HepG2 (cell line): ENCODE results near the gene CCBE1. TPM values are rescaled to one million over a fixed set of nuclear protein-coding genes. Genes with fewer than 3 reads are reported as not detected.

Experiments used
- ATAC-seq: fragments of 200-7000 bp; cut with Tn5 transposase; 3 replicates; pipeline ENCODE4 v1.9.1; 2020; ENCODE audit warnings: mild to moderate bottlenecking, moderate library complexity
- BruUV-seq: library from RNA; stranded (reverse); fragments of 400-500 nt; replicated peaks from 2 replicates; lab custom pipeline; 2021; lab: Mats Ljungman, UMichigan
- CTCF ChIA-PET: fragments of 300-600 bp; formaldehyde crosslinking; extraction: SDS; loops from one replicate; lab custom pipeline; 2021; ENCODE audit warnings: low total read pairs, inconsistent platforms, low intra/inter-chr PET ratio; lab: Yijun Ruan, JAX
- POLR2A ChIA-PET: fragments of 350-600 bp; sonication (Branson Sonifier 250); formaldehyde crosslinking; loops from one replicate; lab custom pipeline; 2020; ENCODE audit warnings: antibody characterized with exemption, inconsistent platforms; lab: Yijun Ruan, JAX
- DNase-seq: peaks from one replicate; pipeline ENCODE4 v3.0.0-alpha.2; 2015; ENCODE audit warnings: low spot score
- FAIRE-seq: peaks from 3 replicates; lab custom pipeline; 2011; peaks lifted over from hg19 to GRCh38; lab: Jason Lieb, UNC
- H2AFZ ChIP-seq: one replicate; pipeline ENCODE4 v1.6.1; 2011; ENCODE audit warnings: low read length, inconsistent platforms
- H3K27ac ChIP-seq: fragments of 300-600 bp; 3 replicates; pipeline ENCODE4 v1.8.0; 2011; ENCODE audit warnings: mixed run types, mild to moderate bottlenecking, mixed read lengths, low read length, inconsistent platforms; ENCODE audit not compliant: insufficient read depth; ENCODE audit errors: extremely low read length
- H3K27me3 ChIP-seq, 2 experiments: fragments of 200-600 bp in 1 of 2; 2 replicates in 1 of 2; 3 replicates in 1 of 2; pipeline versions ENCODE4 v1.6.0 to v1.8.0; 2011; ENCODE audit warnings: low read length in 2 of 2, mild to moderate bottlenecking in 2 of 2, moderate library complexity in 2 of 2, inconsistent platforms in 1 of 2; ENCODE audit not compliant: insufficient read depth in 2 of 2, control insufficient read depth in 1 of 2
- H3K36me3 ChIP-seq, 2 experiments: fragments of 200-600 bp in 1 of 2; replicated peaks in 1 of 2; 2 replicates in 1 of 2; 3 replicates in 1 of 2; pipeline versions ENCODE4 v1.5.1 to v1.8.0; 2011; ENCODE audit warnings: low read length in 2 of 2, inconsistent platforms in 1 of 2; ENCODE audit not compliant: insufficient read depth in 2 of 2, control insufficient read depth in 1 of 2
- H3K4me1 ChIP-seq: 2 replicates; pipeline ENCODE4 v1.5.1; 2012; ENCODE audit warnings: low read length, inconsistent platforms; ENCODE audit not compliant: insufficient read depth
- H3K4me2 ChIP-seq: 2 replicates; pipeline ENCODE4 v1.6.0; 2011; ENCODE audit warnings: low read depth, low read length, inconsistent platforms
- H3K4me3 ChIP-seq, 3 experiments: fragments of 200-600 bp in 1 of 3; sonication (generic), shearing (Covaris generic) in 1 of 3; replicated peaks in 1 of 3; 2 replicates each; pipeline ENCODE4 v1.5.1; 2011 to 2016; ENCODE audit warnings: low read length in 3 of 3, inconsistent platforms in 2 of 3, low read depth in 2 of 3, mild to moderate bottlenecking in 2 of 3, control low read depth in 1 of 3, mixed read lengths in 1 of 3; ENCODE audit not compliant: insufficient read depth in 1 of 3
- H3K79me2 ChIP-seq: one replicate; pipeline ENCODE4 v1.6.1; 2011; ENCODE audit warnings: low read length, inconsistent platforms; ENCODE audit not compliant: insufficient read depth
- H3K9ac ChIP-seq: 2 replicates; pipeline ENCODE4 v1.6.0; 2011; ENCODE audit warnings: mild to moderate bottlenecking, low read depth, low read length, inconsistent platforms; ENCODE audit not compliant: insufficient read depth
- H3K9me3 ChIP-seq: 2 replicates; pipeline ENCODE4 v1.5.1; 2012; ENCODE audit warnings: mild to moderate bottlenecking, low read length
- H4K20me1 ChIP-seq: 2 replicates; pipeline ENCODE4 v1.6.0; 2011; ENCODE audit warnings: inconsistent platforms, mild to moderate bottlenecking, low read length, moderate library complexity; ENCODE audit not compliant: insufficient read depth
- BHLHE40 ChIP-seq: IDR thresholded peaks from 2 replicates; pipeline ENCODE4 v1.6.1; 2011; ENCODE audit warnings: low read length, improper control_type of control experiment
- MXI1 ChIP-seq: IDR thresholded peaks from 3 replicates; pipeline ENCODE4 v1.6.1; 2012; ENCODE audit warnings: low read depth, low read length, inconsistent platforms, borderline replicate concordance
- NCOA5 ChIP-seq: sonication (generic); formaldehyde crosslinking; IDR thresholded peaks from 2 replicates; pipeline ENCODE4 v1.4.0; 2020; ENCODE audit warnings: missing genetic modification reagents
- PHF20 ChIP-seq: sonication (generic); formaldehyde crosslinking; IDR thresholded peaks from 2 replicates; pipeline ENCODE4 v1.5.0; 2020; ENCODE audit warnings: mild to moderate bottlenecking, missing genetic modification reagents
- SMAD1 ChIP-seq: sonication (generic); formaldehyde crosslinking; IDR thresholded peaks from 2 replicates; pipeline ENCODE4 v1.4.0; 2020; ENCODE audit warnings: missing genetic modification reagents, low read depth, mild to moderate bottlenecking, borderline replicate concordance
- SMARCC2 ChIP-seq: fragments of 450-650 bp; IDR thresholded peaks from 2 replicates; pipeline ENCODE4 v1.6.1; 2017; ENCODE audit warnings: antibody characterized with exemption, mild to moderate bottlenecking
- TOPORS ChIP-seq: sonication (generic); formaldehyde crosslinking; IDR thresholded peaks from 2 replicates; pipeline ENCODE4 v1.8.0; 2023; ENCODE audit warnings: mild to moderate bottlenecking, missing genetic modification reagents
- ZKSCAN8 ChIP-seq: IDR thresholded peaks from 2 replicates; pipeline ENCODE4 v1.6.1; 2016; ENCODE audit warnings: borderline replicate concordance, missing genetic modification reagents, missing compliant biosample characterization
- ZNF253 ChIP-seq: sonication (generic); formaldehyde crosslinking; IDR thresholded peaks from 2 replicates; pipeline ENCODE4 v1.8.0; 2022; ENCODE audit warnings: mild to moderate bottlenecking, missing genetic modification reagents, borderline replicate concordance
- ZNF281 ChIP-seq: sonication (generic); formaldehyde crosslinking; IDR thresholded peaks from 2 replicates; pipeline ENCODE4 v1.4.0; 2020; ENCODE audit warnings: missing genetic modification reagents, borderline replicate concordance
- ZNF354B ChIP-seq: sonication (generic); formaldehyde crosslinking; IDR thresholded peaks from 2 replicates; pipeline ENCODE4 v1.8.0; 2022; ENCODE audit warnings: mild to moderate bottlenecking, missing genetic modification reagents
- ZNF407 ChIP-seq: sonication (generic); formaldehyde crosslinking; IDR thresholded peaks from one replicate; pipeline ENCODE4 v1.5.1; 2020; ENCODE audit warnings: mild to moderate bottlenecking, missing genetic modification reagents; ENCODE audit errors: not compliant biosample characterization
- ZNF558 ChIP-seq: sonication (generic); formaldehyde crosslinking; IDR thresholded peaks from 2 replicates; pipeline ENCODE4 v1.9.0; 2022; ENCODE audit warnings: mild to moderate bottlenecking, missing genetic modification reagents, borderline replicate concordance
- WGBS: methylation state at CpG from one replicate; pipeline ENCODE4 v1.1.6; 2017; ENCODE audit warnings: low lambda C conversion rate; 5-methylcytosine and 5-hydroxymethylcytosine counted together
- in situ Hi-C: cut with HindIII; loops from 2 replicates; pipeline ENCODE4 v1.10.0; 2017; ENCODE audit warnings: low pct_unique_long_range_greater_than_20kb; ENCODE audit not compliant: extremely low pct_ligation_motif_present
- intact Hi-C: fragments of 100-400 bp; cut with micrococcal nuclease; formaldehyde crosslinking; loops from one replicate; pipeline ENCODE4 v1.10.0; 2022; ENCODE audit not compliant: unreplicated experiment
- polyA plus RNA-seq, 8 experiments: library from polyadenylated mRNA; depleted of rRNA in 3 of 8; stranded (reverse) in 7 of 8; unstranded in 1 of 8; fragments of >200 nt; fragmentation: Illumina TruSeq in 4 of 8; extraction: Trizol in 4 of 8; gene quantifications; 2 replicates each; pipeline versions ENCODE4 v1.2.1 to v1.2.3, GENCODE V29; 2011 to 2016; ENCODE audit warnings: low read depth in 4 of 8, missing spikeins in 1 of 8, mixed read lengths in 1 of 8; ENCODE audit not compliant: insufficient read depth in 1 of 8
- total RNA-seq, 5 experiments: library from RNA; depleted of rRNA; stranded (reverse); fragments of >200 nt; fragmentation: Illumina TruSeq; extraction: Trizol; gene quantifications; 2 replicates each; pipeline ENCODE4 v1.2.3, GENCODE V29; 2016; ENCODE audit warnings: low read depth in 1 of 5
- TF ChIP-seq, protein P1 (sequence below): sonication (generic); IDR thresholded peaks from 2 replicates; pipeline ENCODE4 v1.6.1; 2016; ENCODE audit warnings: low read depth, borderline replicate concordance

The CCBE1 gene
- total and polyA plus RNA-seq, 2 of the 13 experiments (the other 11 are each of a cell fraction or from before 2014, with no cell fraction given), result not detected

DNA sequence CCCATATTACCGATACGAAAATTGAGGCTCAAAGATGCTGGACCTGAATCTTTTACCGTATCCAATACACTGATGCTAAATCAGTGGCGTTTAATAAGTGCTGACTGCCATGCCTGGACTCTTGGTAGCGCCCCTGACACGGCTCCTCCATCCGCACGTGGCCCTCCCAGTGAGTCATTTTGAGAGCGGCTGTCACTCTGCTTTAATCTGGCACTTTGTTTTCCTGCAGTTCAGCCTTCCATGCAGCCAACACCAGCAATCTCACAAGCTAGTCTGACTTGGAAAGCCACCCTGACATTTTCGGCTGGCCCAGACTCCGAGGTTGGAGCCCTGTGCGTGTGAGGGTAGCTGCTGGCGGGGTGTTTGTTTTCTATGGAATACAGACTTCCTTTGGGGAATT lies 183.0 kb downstream of the CCBE1 start:
- Histone ChIP-seq H3K79me2 (no peaks in the 10 kb centered on the region), H3K27me3 (peaks cover 0 to 24% of the 10 kb centered on the region in 2 experiments; a peak in 2 of 5 replicates), H4K20me1 (peaks cover 3% of the 10 kb centered on the region; the same call in 1 of the 2 replicates), H3K9ac (no peak overlapping the region), H3K27ac (no peak overlapping the region), H3K36me3 (no peaks in the 10 kb centered on the region), H3K4me3 (no peak overlapping the region), H3K4me1 (peaks cover 40% of the 10 kb centered on the region), H3K9me3 (no peaks in the 10 kb centered on the region), H2AFZ (no peak overlapping the region), H3K4me2 (peak overlapping the region; percentile 26; the same call in 1 of the 2 replicates)
- in situ Hi-C loops (no loop called here), intact Hi-C loops (no loop called here)
- ChIA-PET POLR2A (no interaction called here), CTCF (no interaction called here)
- FAIRE-seq (no peak), ATAC-seq (peak; percentile 10; the same call in 1 of the 3 replicates), DNase-seq (peak; percentile 25)
- WGBS, result 19% methylated on average over 9 of the region's 13 CpGs
- BruUV-seq, result no TSS peak
- TF ChIP-seq ZKSCAN8 (CRISPR knock-in tag) (peak; percentile 99), TOPORS (CRISPR knock-in tag) (no peak), SMARCC2 (no peak), NCOA5 (CRISPR knock-in tag) (no peak), ZNF253 (CRISPR knock-in tag) (no peak), ZNF281 (no peak), ZNF558 (no peak), ZNF407 (CRISPR knock-in tag) (no peak), ZNF354B (CRISPR knock-in tag) (no peak), BHLHE40 (peak; percentile 65), SMAD1 (CRISPR knock-in tag) (no peak), MXI1 (peak; percentile 54; the same call in 1 of the 3 replicates), PHF20 (CRISPR knock-in tag) (no peak)
- TF ChIP-seq, protein P1, sequence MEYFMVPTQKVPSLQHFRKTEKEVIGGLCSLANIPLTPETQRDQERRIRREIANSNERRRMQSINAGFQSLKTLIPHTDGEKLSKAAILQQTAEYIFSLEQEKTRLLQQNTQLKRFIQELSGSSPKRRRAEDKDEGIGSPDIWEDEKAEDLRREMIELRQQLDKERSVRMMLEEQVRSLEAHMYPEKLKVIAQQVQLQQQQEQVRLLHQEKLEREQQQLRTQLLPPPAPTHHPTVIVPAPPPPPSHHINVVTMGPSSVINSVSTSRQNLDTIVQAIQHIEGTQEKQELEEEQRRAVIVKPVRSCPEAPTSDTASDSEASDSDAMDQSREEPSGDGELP, result no peak
